MCF 10A (cell line): Measurements from ENCODE around the gene CCDC88C. TPM values are rescaled to one million over a fixed set of nuclear protein-coding genes. Genes with fewer than 3 reads are reported as not detected.
A peak's percentile ranks its signal among the peaks of the same experiment; 100 is the strongest.

ENCODE experiments used
- BruUV-seq: library from RNA; stranded (reverse); fragments of 400-500 nt; replicated peaks from 2 replicates; lab custom pipeline; 2021; lab: Mats Ljungman, UMichigan
- CTCF ChIA-PET: fragments of 300-600 bp; sonication (Branson Sonifier 250); formaldehyde crosslinking; extraction: SDS; loops from one replicate; lab custom pipeline; 2021; ENCODE audit warnings: antibody characterized with exemption, inconsistent platforms; lab: Yijun Ruan, JAX
- POLR2A ChIA-PET: fragments of 300-600, 350-650 bp; sonication (Branson Sonifier 250); formaldehyde crosslinking; extraction: SDS; loops from one replicate; lab custom pipeline; 2020; ENCODE audit warnings: antibody characterized with exemption, inconsistent platforms; lab: Yijun Ruan, JAX
- DNase-seq: peaks from one replicate; pipeline ENCODE4 v3.0.0-alpha.2; 2018; ENCODE audit not compliant: unreplicated experiment
- H3K27ac Mint-ChIP-seq: one replicate; pipeline ENCODE4 v1.8.0; 2022; ENCODE audit warnings: mild to moderate bottlenecking, low read depth, mixed read lengths; ENCODE audit not compliant: unreplicated experiment
- H3K27me3 Mint-ChIP-seq: one replicate; pipeline ENCODE4 v1.8.0; 2022; ENCODE audit warnings: mixed read lengths; ENCODE audit not compliant: insufficient read depth, unreplicated experiment
- H3K36me3 Mint-ChIP-seq: one replicate; pipeline ENCODE4 v1.8.0; 2022; ENCODE audit warnings: mild to moderate bottlenecking, moderate library complexity, mixed read lengths; ENCODE audit not compliant: insufficient read depth, unreplicated experiment
- H3K4me1 Mint-ChIP-seq: one replicate; pipeline ENCODE4 v1.8.0; 2022; ENCODE audit warnings: mixed read lengths; ENCODE audit not compliant: insufficient read depth, unreplicated experiment
- H3K4me3 Mint-ChIP-seq: one replicate; pipeline ENCODE4 v1.8.0; 2022; ENCODE audit warnings: mild to moderate bottlenecking, moderate library complexity, mixed read lengths; ENCODE audit not compliant: unreplicated experiment
- H3K9me3 Mint-ChIP-seq: one replicate; pipeline ENCODE4 v1.8.0; 2022; ENCODE audit warnings: mixed read lengths; ENCODE audit not compliant: unreplicated experiment
- intact Hi-C: fragments of 100-400 bp; cut with micrococcal nuclease; formaldehyde crosslinking; loops from 2 replicates; pipeline ENCODE4 v1.14.1; 2022
- total RNA-seq: library from RNA; stranded (reverse); gene quantifications from 2 replicates; pipeline ENCODE4 v1.2.3, GENCODE V29; 2022
- TF ChIP-seq, protein P1 (sequence below): fragments of 200-600 bp; IDR thresholded peaks from one replicate; pipeline ENCODE4 v1.8.0; 2022; ENCODE audit warnings: antibody characterized with exemption, mild to moderate bottlenecking; ENCODE audit not compliant: unreplicated experiment

CCDC88C gene
- total RNA-seq, 1 experiment from 2014 or later = 19.7 TPM

DNA sequence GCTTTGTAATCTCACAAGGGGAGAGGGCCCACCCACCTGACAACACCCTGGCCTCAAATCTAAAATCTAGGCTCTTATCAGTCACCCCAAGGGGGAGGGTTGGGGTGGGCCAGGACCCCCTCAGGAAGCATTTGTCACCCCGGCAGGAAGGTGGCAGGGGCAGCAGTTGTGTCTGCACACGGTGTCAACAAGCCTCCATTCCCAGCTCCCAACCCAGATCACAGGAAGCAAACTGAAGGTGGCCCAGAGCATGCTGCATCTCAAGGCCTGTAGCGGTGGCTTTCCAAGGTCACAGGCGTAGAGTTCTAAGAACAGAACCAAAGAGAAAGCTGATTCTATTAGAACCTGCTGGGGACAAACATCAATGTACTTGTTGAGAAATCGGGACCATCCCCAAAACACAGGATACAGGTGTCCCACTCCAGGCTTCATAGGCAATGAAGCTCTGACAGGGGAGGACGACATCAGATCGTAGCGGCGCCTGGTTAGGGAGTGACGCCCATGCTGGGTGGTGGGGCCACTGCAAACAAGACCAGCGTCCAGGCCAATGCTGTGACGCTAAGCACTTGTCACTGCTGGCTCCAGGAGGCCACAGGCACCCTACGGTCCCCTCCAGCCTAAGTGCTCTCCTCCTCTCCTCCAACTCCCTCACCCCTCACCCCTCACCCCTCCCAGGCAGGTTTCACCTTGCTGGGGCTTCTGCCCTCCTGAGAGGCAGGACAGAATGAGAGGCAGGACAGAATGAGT is 52.9 kb downstream of the CCDC88C start:
- TF ChIP-seq, protein P1, sequence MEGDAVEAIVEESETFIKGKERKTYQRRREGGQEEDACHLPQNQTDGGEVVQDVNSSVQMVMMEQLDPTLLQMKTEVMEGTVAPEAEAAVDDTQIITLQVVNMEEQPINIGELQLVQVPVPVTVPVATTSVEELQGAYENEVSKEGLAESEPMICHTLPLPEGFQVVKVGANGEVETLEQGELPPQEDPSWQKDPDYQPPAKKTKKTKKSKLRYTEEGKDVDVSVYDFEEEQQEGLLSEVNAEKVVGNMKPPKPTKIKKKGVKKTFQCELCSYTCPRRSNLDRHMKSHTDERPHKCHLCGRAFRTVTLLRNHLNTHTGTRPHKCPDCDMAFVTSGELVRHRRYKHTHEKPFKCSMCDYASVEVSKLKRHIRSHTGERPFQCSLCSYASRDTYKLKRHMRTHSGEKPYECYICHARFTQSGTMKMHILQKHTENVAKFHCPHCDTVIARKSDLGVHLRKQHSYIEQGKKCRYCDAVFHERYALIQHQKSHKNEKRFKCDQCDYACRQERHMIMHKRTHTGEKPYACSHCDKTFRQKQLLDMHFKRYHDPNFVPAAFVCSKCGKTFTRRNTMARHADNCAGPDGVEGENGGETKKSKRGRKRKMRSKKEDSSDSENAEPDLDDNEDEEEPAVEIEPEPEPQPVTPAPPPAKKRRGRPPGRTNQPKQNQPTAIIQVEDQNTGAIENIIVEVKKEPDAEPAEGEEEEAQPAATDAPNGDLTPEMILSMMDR = no peak
- Mint-ChIP-seq H3K27me3 (no peaks in the 10 kb centered on the region), H3K27ac (no peak overlapping the region), H3K9me3 (no peaks in the 10 kb centered on the region), H3K36me3 (no peaks in the 10 kb centered on the region), H3K4me3 (no peak overlapping the region), H3K4me1 (peaks cover 37% of the 10 kb centered on the region)
- ChIA-PET POLR2A (interaction anchor here (0.6 kb wide), 1 partner anchor 50 kb away, joined by 3 read pairs; no protein-coding TSS in a partner anchor), CTCF (no interaction called here)
- intact Hi-C loops = loop anchor here (5.0 kb wide), 1 partner anchor 42 kb away; no protein-coding TSS in a partner anchor
- BruUV-seq = no TSS peak
- no peak for DNase-seq

- H3K9me3 Mint-ChIP-seq = no peaks in the 10 kb centered on the region
- H3K27me3 Mint-ChIP-seq = no peaks in the 10 kb centered on the region
- DNase-seq = no peak
- H3K4me3 Mint-ChIP-seq = no peak overlapping the region
- intact Hi-C loops = loop anchor here (5.0 kb wide), 1 partner anchor 42 kb away; no protein-coding TSS in a partner anchor
- TF ChIP-seq, protein P1 = no peak
- H3K4me1 Mint-ChIP-seq = peaks cover 39% of the 10 kb centered on the region
- ChIA-PET POLR2A (interaction anchor here (0.6 kb wide), 1 partner anchor 49 kb away, joined by 3 read pairs; no protein-coding TSS in a partner anchor), CTCF (no interaction called here)
- no TSS peak for BruUV-seq
- H3K36me3 Mint-ChIP-seq = peaks cover 4% of the 10 kb centered on the region
- no peak overlapping the region for H3K27ac Mint-ChIP-seq
These were observed 53.7 kb downstream of the CCDC88C start for GRCh38 chr14:91363776-91364523.

DNA sequence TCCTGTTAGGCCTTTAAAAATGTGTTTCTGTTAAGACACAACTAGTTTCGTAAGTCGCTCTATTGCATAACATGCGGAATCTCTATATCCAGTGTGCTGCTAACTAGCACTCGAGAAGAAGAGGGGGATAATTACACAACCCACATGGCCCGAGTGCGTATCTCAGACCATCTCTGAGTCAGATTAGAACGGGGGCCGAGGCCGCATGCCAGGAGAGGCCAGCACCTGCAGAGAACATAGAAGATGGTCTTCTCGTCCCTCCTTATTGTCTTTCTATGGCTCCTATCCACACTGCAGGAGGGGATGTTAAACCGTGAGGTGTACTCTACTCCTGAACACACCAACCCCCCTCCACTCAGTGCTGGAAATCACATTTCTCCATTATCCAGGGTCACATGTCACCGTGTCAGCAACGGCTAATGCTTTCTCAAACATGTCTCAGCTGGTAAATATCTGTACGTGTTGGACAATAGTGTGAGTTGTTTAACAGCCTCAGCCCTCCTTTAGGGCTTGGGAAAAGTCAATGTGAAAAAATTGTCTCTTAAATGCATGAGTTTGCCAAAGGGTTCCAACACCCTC is 56.3 kb downstream of the CCDC88C start:
- ChIA-PET CTCF (interaction anchor here (0.6 to 6.7 kb wide), 12 partner anchors 11 to 1126 kb away, joined by 3 to 41 read pairs (median 6); partner anchors contain the start of gene CCDC88C), POLR2A (interaction anchor here (0.6 to 5.0 kb wide), 14 partner anchors 9 to 1091 kb away, joined by 3 to 99 read pairs (median 4); partner anchors contain the start of genes CCDC88C and PPP4R3A)
- Mint-ChIP-seq H3K9me3 (no peaks in the 10 kb centered on the region), H3K4me1 (peaks cover 24% of the 10 kb centered on the region), H3K27me3 (no peaks in the 10 kb centered on the region), H3K4me3 (peak overlapping the region; percentile 57), H3K36me3 (peaks cover 8% of the 10 kb centered on the region), H3K27ac (peak overlapping the region; percentile 88)
- BruUV-seq = no TSS peak
- TF ChIP-seq, protein P1 = no peak
- DNase-seq = peak; percentile 98
- intact Hi-C loops = loop anchor here (2.0 to 5.0 kb wide), 2 partner anchors 39 to 55 kb away; partner anchors contain the start of gene CCDC88C
